GM19025 (cell line): ENCODE measurements around the gene ZNF593.

Experiments
- ATAC-seq: cut with Tn5 transposase; IDR thresholded peaks from one replicate; pipeline ENCODE4 v1.9.1; 2021; ENCODE audit warnings: mild to moderate bottlenecking, low read depth, moderate library complexity; ENCODE audit not compliant: unreplicated experiment

ZNF593 gene

GRCh38 chr1:26169669-26170471 is at the start of gene ZNF593:
ZNF593 (plus strand) TSS chr1:26169908; CDS start chr1:26169984, 76 bp downstream.
- ATAC-seq, result peak; percentile 94

DNA sequence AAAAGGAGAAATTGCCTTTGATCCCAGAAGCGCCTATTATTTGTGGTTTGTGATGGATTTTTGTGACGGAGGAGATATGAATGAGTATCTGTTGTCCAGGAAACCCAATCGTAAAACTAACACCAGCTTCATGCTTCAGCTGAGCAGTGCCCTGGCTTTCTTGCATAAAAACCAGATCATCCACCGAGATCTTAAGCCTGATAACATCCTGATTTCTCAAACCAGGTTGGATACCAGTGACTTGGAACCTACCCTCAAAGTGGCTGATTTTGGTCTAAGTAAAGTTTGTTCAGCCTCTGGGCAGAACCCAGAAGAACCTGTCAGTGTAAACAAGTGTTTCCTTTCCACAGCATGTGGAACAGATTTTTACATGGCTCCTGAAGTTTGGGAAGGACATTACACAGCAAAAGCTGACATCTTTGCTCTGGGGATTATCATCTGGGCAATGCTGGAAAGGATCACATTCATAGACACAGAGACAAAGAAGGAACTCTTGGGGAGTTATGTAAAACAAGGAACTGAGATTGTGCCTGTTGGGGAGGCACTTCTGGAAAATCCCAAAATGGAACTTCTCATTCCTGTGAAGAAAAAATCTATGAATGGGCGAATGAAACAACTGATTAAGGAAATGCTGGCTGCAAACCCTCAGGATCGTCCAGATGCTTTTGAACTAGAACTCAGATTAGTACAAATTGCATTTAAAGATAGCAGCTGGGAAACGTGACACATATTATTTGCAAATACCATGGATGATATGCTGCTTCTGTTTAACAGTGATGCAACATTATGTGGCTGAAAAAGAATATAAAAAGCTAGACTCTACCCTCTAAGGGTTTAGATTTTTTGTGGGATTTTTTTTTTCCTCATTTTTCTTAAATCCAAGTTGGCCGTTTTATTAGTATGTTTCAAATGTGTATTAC is 47.6 kb upstream of the ZNF593 start:
- ATAC-seq, result no peak

GRCh38 chr1:26122988-26123973 is 46.4 kb upstream of the ZNF593 start:
- ATAC-seq, result no peak

GRCh38 chr1:26124418-26125331 is 45.0 kb upstream of the ZNF593 start:
- ATAC-seq, result no peak

DNA sequence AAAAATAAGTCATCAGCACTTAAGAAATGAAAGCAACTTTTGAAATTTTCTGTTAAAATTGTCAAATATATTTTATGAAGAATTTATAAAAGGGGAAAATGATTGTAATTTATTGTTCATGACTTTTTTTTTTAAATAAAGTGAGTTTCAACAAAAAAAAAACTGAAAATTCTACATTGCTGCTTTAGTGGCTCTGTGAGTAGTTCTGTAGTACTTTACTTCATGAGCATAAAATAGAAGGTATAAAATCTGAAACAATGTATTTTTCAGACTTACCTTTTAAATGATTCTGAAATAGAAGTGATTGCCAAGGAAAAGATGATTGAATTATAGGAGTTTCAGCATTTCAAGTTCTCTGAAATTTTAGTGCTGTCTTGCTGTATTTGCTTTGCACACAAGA is 44.3 kb upstream of the ZNF593 start:
- no peak for ATAC-seq

DNA sequence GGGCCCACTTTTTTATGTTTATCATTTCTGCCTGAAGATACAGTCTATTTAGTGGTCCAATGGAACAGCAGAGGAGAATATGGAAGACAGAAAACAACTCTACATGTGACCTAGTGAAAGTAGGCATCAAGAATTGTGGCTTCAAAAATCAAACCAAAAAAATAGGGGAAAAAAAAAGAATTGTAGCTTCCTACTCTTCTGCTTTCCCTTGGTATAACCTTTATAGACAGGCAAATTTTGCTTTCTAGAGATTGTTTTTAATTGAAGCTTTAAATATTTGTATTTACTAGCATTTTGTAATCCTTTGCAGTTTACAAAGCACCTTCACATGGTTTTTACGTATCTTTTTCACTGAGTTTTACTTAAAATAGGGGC is 43.8 kb upstream of the ZNF593 start:
- ATAC-seq, result no peak

DNA sequence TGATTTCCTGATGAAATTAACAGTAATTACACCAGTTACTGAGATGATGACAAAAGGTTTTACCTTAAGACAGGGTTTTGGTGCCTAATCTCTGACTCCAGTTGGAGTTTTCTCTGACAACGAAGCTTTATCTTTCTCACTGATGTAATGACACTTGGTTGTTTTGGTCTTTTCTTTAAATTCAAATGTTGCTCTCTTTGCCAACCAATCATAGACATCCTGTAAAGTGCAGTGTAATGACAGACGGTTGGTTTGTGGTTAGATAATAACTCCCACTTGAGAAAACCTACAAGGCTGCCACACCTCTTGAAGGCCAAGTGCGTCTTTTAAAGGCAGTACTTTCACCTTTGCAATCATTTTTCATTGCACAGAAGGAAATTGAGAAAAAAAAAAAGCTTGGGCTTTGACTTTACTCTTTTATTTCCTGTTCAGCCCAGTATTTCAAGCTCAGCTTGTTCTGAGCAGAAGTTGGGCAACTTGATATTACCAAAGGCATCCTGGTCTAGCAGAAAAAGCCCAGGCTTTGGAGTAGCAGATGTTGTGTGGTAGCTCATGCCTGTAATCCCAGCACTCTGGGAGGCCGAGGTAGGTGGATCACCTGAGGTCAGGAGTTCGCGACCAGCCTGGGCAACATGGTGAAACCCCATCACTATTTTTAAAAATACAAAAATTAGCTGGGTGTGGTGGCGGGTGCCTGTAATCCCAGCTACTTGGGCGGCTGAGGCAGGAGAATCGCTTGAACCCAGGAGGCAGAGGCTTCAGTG is 43.2 kb upstream of the ZNF593 start:
- peak; percentile 81 for ATAC-seq

DNA sequence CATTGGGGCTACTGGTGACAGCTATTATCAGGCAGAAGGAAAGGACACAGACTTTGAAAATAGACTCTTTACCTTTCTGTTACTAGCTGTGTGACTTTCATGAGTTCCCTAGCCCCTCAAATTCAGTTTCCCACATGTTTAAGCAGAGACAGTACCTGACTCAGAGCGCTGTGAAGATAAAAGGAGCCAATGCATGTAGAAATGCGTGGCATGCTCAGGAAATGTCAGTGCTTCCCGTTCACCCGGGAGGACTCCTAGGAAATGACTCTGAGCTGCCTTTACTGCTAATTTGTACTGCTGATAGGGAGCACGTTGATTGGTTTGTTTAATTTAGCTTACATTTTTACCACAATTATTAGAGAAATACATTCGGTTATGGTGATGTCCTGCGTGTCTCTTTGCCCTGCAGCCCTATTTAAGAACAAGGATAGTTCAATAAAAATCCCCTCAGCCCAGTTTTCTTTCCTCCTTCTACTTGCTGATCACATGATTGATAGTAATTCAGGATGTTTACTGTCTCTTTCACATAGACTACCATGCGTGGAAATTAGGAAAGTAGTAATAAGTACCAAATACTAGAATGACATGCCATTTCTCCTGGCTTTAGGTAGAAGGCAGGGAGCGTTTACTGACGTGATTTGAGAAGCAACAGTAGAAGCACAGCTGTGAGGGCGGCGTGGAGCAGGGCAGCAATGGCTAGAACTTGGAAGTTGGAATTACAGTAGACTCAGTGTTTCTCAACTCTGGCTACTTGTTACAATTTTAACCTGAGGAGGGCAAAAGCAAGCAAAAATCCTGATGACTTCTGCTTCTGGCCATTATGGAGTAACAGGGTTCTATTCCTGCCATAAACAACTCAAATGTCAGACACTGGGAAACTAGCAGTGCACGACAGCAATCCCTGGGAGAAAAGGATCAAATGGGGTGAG is 42.2 kb upstream of the ZNF593 start:
- no peak for ATAC-seq

- no peak for ATAC-seq
Observed at GRCh38 chr1:26129778-26130177, 39.9 kb upstream of the ZNF593 start.

- ATAC-seq, result no peak
Observed at GRCh38 chr1:26130695-26131094, 39.0 kb upstream of the ZNF593 start.

DNA sequence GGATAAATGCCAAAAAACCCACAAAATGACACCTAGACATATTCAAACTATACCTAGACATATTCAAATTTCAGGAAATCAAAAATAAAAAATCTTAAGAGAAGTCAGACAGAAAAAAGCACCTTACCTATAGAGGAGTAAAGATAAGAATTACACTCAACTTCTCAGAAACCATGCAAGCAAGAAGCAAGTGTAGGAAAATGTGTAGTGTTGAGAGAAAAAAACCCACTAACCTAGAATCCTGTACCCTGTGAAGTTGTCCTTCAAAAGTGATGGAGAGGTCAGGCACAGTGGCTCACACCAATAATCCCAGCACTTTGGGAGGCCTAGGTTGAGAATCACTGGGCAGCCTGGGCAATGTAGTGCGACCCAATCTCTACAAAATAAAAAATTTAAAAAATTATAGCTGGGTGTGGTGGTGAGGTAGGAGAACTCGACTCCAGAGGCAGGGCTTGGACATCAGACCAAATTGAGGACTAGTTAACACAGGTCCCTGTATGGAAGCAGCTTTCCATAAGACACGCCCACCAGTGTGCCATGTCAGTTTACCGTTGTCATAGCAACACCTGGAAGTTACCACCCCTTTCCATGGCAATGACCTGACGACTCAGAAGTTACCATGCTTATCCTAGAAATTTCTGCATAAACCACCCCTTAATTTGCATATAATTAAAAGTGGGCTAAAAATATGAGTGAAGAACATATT is 37.4 kb upstream of the ZNF593 start:
- no peak for ATAC-seq

GRCh38 chr1:26132834-26133167 is 36.9 kb upstream of the ZNF593 start:
- ATAC-seq, result no peak

- no peak for ATAC-seq
Observed at GRCh38 chr1:26134466-26134865, 35.2 kb upstream of the ZNF593 start.

DNA sequence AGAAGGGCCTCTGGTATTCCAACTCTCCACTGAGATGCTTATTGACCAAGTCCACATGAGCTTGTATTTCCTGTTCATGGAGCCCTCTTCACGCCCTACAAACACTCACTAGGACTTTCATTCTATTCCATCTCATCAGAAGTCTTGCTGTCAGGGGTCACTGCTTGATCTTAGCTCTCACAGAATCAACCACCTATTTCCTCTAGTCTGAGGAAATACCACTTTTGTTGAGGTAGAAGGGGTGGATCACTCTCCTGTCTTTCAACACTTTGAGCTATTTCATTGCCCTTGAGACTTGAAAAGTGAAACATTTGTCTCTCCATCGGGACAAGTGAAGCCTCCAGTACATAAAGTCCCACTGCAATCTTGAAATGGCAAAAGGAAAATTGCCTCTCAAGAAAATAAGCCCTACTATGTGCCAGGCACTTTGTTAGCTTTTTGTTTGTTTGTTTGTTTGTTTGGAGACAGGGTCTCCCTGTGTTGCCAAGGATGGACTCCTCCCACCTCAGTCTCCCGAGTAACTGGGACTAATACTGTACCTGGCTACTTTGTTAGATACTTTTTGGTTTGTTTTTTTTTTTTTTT is 30.6 kb upstream of the ZNF593 start:
- no peak for ATAC-seq

GRCh38 chr1:26142159-26142558 is 27.5 kb upstream of the ZNF593 start:
- no peak for ATAC-seq

GRCh38 chr1:26145041-26145959 is 24.4 kb upstream of the ZNF593 start:
- no peak for ATAC-seq
